PC-9 (cell line): Measurements from ENCODE around the gene TMEM176A. TPM values are rescaled to one million over a fixed set of nuclear protein-coding genes. Genes with fewer than 3 reads are reported as not detected.

ENCODE experiments used
- BruUV-seq: library from RNA; stranded (reverse); fragments of 400-500 nt; replicated peaks from 2 replicates; lab custom pipeline; 2021; lab: Mats Ljungman, UMichigan
- CTCF ChIA-PET: fragments of 300-600 bp; sonication (Branson Sonifier 250); formaldehyde crosslinking; loops from one replicate; lab custom pipeline; 2022; ENCODE audit warnings: antibody characterized with exemption; lab: Charles Lee
- POLR2A ChIA-PET: fragments of 300-600 bp; sonication (Branson Sonifier 250); formaldehyde crosslinking; loops from one replicate; lab custom pipeline; 2022; ENCODE audit warnings: antibody characterized with exemption; ENCODE audit not compliant: unreplicated experiment; lab: Charles Lee
- DNase-seq, 2 experiments: peaks; one replicate each; pipeline versions ENCODE4 v3.0.0 to v3.0.0-alpha.2; 2015 to 2022; ENCODE audit warnings: mixed read lengths in 1 of 2
- H2AFZ ChIP-seq: fragments of 200-600 bp; sonication (generic); 2 replicates; pipeline ENCODE4 v1.8.1; 2017; ENCODE audit warnings: antibody characterized with exemption
- H3F3A ChIP-seq: fragments of 200-600 bp; sonication (generic); 2 replicates; pipeline ENCODE4 v1.8.1; 2017; ENCODE audit warnings: antibody characterized with exemption, mild to moderate bottlenecking, low read depth; ENCODE audit not compliant: insufficient read depth
- H3K27ac ChIP-seq: fragments of 200-600 bp; sonication (generic); 2 replicates; pipeline ENCODE4 v1.6.1; 2016; ENCODE audit warnings: mixed run types
- H3K27me3 ChIP-seq: fragments of 200-600 bp; sonication (generic); 2 replicates; pipeline ENCODE4 v1.6.1; 2016; ENCODE audit warnings: low read depth, mixed run types; ENCODE audit not compliant: insufficient read depth
- H3K36me3 ChIP-seq: fragments of 200-600 bp; sonication (generic); 2 replicates; pipeline ENCODE4 v1.6.1; 2016; ENCODE audit warnings: low read depth, mixed run types
- H3K4me1 ChIP-seq: fragments of 200-600 bp; sonication (generic); replicated peaks from 2 replicates; pipeline ENCODE4 v1.6.1; 2016; ENCODE audit warnings: mixed run types; ENCODE audit not compliant: insufficient read depth
- H3K4me2 ChIP-seq: fragments of 200-600 bp; sonication (generic); 2 replicates; pipeline ENCODE4 v1.6.1; 2017; ENCODE audit warnings: mixed run types
- H3K4me3 ChIP-seq: fragments of 200-600 bp; sonication (generic); 2 replicates; pipeline ENCODE4 v1.6.1; 2016; ENCODE audit warnings: mixed run types
- H3K79me2 ChIP-seq: fragments of 200-600 bp; sonication (generic); 2 replicates; pipeline ENCODE4 v1.6.1; 2017; ENCODE audit warnings: low read depth, mixed run types
- H3K9me2 ChIP-seq: fragments of 200-600 bp; sonication (generic); 2 replicates; pipeline ENCODE4 v1.8.1; 2017; ENCODE audit warnings: mild to moderate bottlenecking; ENCODE audit not compliant: insufficient read depth
- H3K9me3 ChIP-seq: fragments of 200-600 bp; sonication (generic); 2 replicates; pipeline ENCODE4 v1.8.1; 2016; ENCODE audit warnings: low read depth; ENCODE audit not compliant: insufficient read depth
- H4K20me1 ChIP-seq: fragments of 200-600 bp; sonication (generic); 2 replicates; pipeline ENCODE4 v1.8.1; 2017; ENCODE audit not compliant: insufficient read depth
- EZH2 ChIP-seq: fragments of 200-600 bp; sonication (generic); IDR thresholded peaks from 2 replicates; pipeline ENCODE4 v1.8.0; 2017; ENCODE audit warnings: antibody characterized with exemption, low read depth
- intact Hi-C: fragments of 100-400 bp; cut with micrococcal nuclease; formaldehyde crosslinking; loops from one replicate; pipeline ENCODE4 v1.10.0; 2022; ENCODE audit not compliant: unreplicated experiment
- total RNA-seq: library from RNA; stranded (reverse); gene quantifications from 2 replicates; pipeline ENCODE4 v1.2.3, GENCODE V29; 2021
- TF ChIP-seq, protein P1 (sequence below): fragments of 200-600 bp; sonication (generic); conservative IDR thresholded peaks from 2 replicates; pipeline ENCODE4 v1.6.1; 2017; ENCODE audit warnings: mixed run types, antibody characterized with exemption, mild to moderate bottlenecking, moderate library complexity

Gene TMEM176A
- total RNA-seq, 1 experiment from 2014 or later: not detected

DNA sequence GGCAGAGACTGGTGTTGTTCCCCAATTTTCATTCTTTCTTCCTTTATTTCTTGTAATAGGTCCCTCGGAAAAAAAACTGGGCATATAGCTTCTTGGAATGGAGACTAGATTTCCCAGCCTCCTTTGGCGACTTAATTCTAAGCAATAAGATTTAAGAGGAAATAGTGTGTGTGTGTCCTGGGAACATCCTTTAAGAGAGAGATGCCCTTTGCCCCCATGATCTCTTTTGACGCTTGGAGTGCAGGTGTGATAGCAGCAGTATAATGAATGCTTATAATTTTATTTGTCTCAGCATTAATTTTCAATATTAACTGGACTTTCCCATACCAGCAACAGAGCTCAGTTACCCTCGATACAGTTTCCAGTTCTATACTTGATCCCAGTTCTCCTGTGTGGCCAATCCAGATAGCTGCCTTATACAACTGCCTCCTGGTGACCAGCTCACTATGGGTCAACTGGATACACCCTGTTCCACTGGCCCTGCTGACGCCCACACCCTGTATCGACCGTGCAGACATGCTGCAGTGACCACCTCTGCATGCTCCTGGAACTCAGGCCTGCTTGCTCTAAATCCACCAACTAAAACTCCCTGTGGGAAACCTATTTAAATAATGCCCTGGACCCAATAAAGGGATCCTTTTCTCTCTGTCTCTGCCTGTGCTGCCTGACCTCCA lies 13.9 kb downstream of the TMEM176A start:
- intact Hi-C loops: no loop called here
- H2AFZ ChIP-seq: no peak overlapping the region
- H3K9me3 ChIP-seq: no peaks in the 10 kb centered on the region
- ChIA-PET CTCF (no interaction called here), POLR2A (no interaction called here)
- no peaks in the 10 kb centered on the region for H4K20me1 ChIP-seq
- H3K4me2 ChIP-seq: no peak overlapping the region
- H3K4me1 ChIP-seq: no peaks in the 10 kb centered on the region
- no peaks in the 10 kb centered on the region for H3K9me2 ChIP-seq
- DNase-seq: no peak
- no peaks in the 10 kb centered on the region for H3F3A ChIP-seq
- TF ChIP-seq EZH2: no peak
- TF ChIP-seq, protein P1, sequence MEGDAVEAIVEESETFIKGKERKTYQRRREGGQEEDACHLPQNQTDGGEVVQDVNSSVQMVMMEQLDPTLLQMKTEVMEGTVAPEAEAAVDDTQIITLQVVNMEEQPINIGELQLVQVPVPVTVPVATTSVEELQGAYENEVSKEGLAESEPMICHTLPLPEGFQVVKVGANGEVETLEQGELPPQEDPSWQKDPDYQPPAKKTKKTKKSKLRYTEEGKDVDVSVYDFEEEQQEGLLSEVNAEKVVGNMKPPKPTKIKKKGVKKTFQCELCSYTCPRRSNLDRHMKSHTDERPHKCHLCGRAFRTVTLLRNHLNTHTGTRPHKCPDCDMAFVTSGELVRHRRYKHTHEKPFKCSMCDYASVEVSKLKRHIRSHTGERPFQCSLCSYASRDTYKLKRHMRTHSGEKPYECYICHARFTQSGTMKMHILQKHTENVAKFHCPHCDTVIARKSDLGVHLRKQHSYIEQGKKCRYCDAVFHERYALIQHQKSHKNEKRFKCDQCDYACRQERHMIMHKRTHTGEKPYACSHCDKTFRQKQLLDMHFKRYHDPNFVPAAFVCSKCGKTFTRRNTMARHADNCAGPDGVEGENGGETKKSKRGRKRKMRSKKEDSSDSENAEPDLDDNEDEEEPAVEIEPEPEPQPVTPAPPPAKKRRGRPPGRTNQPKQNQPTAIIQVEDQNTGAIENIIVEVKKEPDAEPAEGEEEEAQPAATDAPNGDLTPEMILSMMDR: no peak
- no peak overlapping the region for H3K27ac ChIP-seq
- peaks cover 45% of the 10 kb centered on the region for H3K27me3 ChIP-seq
- no peaks in the 10 kb centered on the region for H3K36me3 ChIP-seq
- no peak overlapping the region for H3K4me3 ChIP-seq
- H3K79me2 ChIP-seq: no peaks in the 10 kb centered on the region
- no TSS peak for BruUV-seq

DNA sequence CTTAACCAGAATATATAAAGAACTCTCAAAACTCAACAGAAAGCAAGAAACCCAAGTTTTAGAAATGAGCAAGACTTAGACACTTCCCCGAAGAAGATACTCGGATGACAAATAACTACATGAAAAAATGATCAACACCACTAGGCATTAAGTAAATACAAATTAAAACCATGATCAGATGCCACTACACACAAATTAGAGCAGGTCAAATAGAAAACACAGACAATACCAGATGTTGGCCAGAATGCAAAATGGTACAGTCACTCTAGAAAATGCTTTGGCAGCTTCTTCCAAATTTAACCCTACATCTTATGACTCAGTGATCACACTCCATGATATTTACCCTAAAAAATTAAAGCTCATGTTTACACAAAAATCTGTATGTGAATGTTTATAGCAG lies 18.4 kb downstream of the TMEM176A start:
- ChIA-PET POLR2A (no interaction called here), CTCF (no interaction called here)
- H3K4me2 ChIP-seq: no peak overlapping the region
- no peaks in the 10 kb centered on the region for H3K9me2 ChIP-seq
- H3K27ac ChIP-seq: no peak overlapping the region
- BruUV-seq: no TSS peak
- intact Hi-C loops: no loop called here
- TF ChIP-seq, protein P1: no peak
- no peak for TF ChIP-seq EZH2
- no peak overlapping the region for H3K4me3 ChIP-seq
- H3K9me3 ChIP-seq: no peaks in the 10 kb centered on the region
- no peaks in the 10 kb centered on the region for H4K20me1 ChIP-seq
- no peaks in the 10 kb centered on the region for H3K4me1 ChIP-seq
- H3K27me3 ChIP-seq: peaks cover 58% of the 10 kb centered on the region
- no peaks in the 10 kb centered on the region for H3F3A ChIP-seq
- no peak overlapping the region for H2AFZ ChIP-seq
- no peaks in the 10 kb centered on the region for H3K36me3 ChIP-seq
- H3K79me2 ChIP-seq: no peaks in the 10 kb centered on the region
- no peak for DNase-seq

DNA sequence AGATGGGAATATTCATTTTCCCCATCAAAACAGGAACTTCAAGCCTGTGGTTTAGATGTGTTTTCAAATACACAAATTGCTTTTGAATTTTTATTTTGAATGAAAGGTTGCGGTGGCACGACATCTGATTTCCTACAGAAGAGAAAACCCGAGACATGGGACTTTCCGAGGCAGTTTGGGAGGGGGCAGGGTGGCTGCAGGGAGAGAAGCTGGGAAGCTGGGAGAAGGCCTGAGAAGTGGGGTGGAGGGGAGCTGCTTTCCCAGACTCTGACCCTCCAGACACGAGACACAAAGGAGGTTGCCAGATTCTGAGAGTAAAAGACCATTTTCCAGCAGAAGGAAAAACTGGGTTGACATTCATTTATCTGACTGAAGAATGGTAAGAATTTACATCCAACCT lies 19.6 kb downstream of the TMEM176A start:
- intact Hi-C loops: no loop called here
- H3F3A ChIP-seq: no peaks in the 10 kb centered on the region
- H3K4me3 ChIP-seq: no peak overlapping the region
- H3K4me2 ChIP-seq: no peak overlapping the region
- TF ChIP-seq EZH2: no peak
- TF ChIP-seq, protein P1: no peak
- H3K9me2 ChIP-seq: no peaks in the 10 kb centered on the region
- H3K36me3 ChIP-seq: no peaks in the 10 kb centered on the region
- no peak overlapping the region for H2AFZ ChIP-seq
- BruUV-seq: no TSS peak
- H3K4me1 ChIP-seq: no peaks in the 10 kb centered on the region
- DNase-seq: no peak
- H4K20me1 ChIP-seq: no peaks in the 10 kb centered on the region
- ChIA-PET POLR2A (no interaction called here), CTCF (no interaction called here)
- no peak overlapping the region for H3K27ac ChIP-seq
- H3K79me2 ChIP-seq: no peaks in the 10 kb centered on the region
- peaks cover 63% of the 10 kb centered on the region for H3K27me3 ChIP-seq
- no peaks in the 10 kb centered on the region for H3K9me3 ChIP-seq
